NCI-H1930 (cell line): ENCODE measurements around the gene BTBD7.

Experiments used
- DNase-seq, 2 experiments: peaks; one replicate each; lab custom pipeline; 2025; lab: John Stamatoyannopoulos, UW

BTBD7 gene

DNA sequence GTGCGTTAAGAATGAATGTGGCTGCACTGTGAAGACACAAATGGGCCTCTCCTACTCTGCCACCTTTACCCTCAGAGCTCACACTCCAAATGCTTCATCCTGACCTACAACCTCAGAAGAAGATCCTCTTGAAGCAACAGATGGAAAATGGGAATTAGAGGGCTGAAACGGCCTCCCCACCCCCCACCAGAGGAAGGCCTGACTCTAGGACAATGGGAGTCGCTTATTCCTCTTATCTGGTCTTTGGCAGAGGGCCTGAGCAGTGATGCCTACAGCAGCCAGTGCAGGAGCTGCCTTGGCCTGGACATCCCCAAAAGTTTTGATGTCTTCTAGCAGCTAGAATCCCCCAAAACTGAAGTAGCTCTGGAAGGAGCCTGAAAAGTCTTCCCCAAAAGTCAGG, 29.2 kb downstream of the BTBD7 start:
- DNase-seq: no peak

DNA sequence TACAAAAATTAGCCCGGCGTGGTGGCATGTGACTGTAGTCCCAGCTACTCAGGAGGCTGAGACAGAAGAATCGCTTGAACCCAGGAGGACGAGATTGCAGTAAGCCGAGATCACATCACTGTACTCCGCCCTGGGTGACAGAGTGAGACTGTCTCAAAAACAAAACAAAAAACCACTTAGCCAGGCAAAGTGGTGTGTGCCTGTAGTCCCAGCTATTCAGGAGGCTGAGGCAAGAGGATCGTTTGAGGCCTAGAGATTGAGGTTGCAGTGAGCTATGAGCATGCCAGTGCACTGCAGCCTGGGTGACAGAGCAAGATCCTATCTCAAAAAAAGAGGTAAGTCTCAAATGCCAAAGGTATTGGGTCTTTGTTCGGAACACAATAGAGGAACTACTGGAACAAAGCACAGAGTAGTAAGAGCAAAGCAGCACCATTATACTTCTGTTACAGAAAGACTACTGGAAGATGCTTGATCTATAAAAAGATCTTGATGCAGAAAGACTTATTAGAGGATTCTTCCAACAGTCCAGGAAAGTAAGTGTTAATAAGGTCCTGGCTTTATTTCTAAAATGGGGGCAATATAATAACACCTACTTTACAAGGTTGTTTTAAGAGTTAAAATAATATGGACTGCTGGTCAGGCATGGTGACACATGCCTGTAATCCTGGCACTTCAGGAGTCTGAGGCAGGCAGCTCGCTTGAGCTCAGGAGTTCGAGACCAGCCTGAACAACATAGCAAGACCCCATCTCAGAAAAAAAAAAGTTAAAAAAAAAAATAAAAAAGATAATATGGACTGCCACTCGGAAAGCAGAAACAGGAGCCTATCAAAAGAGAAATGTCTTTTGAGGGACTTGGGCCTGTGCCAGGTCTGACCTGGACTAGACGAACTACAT, 29.9 kb downstream of the BTBD7 start:
- no peak for DNase-seq

DNA sequence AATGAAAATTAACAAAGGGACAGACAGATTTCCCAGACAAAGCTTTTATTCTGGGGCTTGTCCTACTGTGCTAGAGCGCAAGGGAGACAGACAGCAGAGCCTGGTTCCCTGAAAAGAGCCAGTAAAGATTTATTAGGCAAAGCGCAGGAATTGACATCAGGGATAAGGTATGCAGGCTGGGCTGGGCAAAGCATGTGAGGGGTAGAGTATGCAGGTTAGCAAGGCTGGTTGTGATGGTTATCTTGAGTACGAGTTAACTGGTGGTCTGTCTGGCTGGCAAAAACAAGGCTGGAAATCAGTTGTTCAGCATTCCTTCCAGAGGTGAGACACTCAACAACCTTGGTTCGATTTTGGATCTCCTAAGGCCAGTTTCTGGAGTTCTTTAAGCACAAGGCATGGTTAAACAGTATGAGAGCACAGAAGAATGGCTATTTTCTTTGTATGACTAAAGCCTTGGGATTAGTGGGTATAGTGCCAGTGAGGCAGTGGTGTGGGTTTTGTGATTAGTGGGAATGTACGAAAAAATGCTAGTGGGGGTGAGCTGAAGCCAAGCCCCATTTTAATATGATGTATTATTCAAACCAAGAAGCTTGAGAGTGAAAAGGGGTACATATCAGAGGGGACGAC, 30.9 kb downstream of the BTBD7 start:
- no peak for DNase-seq

DNA sequence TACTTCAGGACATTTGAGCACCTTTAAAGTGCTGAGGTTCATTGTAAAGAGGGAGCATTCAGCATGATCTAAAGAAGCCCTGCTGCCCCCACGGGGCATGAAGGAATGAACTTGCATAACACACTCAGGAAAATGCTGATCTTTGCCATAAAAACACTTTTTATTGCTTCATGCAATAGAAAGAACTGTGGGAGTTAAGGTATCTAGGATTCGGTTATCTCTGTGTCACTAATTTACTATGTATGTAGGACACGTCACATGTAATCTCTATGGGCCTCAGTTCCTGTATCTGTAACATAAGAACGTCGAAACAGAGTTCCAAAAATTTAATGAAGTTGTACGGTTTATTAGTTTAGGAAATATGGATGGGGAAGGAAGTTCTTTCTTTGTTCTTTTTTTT, 33.0 kb downstream of the BTBD7 start:
- DNase-seq: no peak

DNA sequence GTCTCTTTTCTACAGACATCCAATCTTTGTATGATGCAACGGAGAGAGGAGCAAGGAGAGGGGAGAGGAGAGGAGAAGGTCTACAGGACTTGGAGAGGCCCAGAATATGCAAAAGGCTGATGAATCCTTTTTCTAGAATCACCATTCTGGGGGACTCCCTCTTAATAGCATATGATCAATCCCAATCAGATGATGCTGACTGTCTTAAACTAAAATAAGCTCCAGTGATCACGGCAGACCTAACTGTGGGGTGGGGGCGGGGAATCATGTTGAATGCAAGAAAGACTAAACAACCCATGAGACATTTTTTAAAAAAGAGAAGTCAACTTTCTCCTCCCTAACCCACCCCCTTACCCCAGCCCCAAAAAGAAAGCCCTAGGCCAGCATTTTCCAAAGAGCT, 33.4 kb downstream of the BTBD7 start:
- no peak for DNase-seq

DNA sequence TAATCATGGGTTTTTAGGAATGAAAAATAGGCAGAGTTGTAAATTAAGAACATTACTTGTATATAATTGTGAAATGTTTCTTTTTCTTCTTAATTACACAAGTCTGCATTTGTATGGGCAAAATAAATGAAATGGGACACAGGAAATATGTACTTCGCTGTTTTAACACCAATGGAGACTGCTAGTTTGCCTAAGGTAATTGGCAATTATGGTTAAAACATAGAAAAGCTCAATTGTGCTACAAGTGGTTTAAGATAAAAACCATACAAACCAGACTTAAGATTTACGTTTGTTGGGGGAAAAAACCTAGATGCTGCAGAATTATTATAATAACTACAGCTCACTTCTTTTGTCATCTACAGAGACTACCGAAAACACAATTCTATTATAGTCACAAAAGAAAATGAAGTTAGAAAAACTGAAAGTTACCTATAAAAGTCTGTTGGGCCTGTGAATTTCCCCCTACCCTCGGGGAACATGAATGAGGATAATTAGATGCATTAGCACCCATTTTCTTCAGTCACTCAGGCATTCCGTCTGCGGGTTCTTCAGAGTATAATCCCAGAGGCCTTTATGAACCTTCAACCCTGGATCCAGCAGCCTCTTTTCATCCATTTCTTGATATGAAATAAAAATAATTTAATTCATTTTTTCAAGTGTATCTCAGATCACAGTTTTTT, 37.2 kb downstream of the BTBD7 start:
- peak; percentile 55 to 72 for DNase-seq

DNA sequence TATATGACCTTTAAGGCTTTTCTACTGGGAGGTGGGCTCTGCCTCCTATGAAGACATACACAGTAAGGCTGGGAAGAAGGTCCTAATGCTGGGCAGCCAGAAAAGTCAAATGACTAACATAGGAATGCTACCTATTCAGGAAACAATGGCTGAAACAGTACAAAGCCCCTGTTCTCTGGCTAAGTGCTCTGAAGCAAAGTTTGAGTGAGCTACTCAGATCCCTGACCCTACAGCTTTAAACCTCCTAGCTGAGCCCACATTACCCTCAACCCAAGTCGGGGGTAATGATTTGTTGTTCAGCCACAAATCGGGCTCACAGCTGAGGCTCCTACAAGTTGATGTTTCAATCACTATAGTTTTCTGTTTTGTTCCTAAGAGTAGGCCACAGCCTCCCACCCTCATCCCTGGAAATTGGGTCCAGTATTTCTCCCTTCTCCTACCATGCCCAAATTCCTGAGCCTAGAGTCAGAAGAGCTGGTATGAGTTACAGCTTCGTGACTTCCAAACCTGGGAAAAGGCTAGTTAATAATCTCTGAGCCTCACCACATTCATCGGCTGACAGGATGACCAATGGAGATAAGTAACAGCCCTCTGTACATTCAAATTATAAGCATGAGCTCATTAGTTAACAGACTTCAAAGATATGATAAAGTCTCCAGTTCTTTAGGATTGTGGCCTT, 46.5 kb downstream of the BTBD7 start:
- DNase-seq: no peak

DNA sequence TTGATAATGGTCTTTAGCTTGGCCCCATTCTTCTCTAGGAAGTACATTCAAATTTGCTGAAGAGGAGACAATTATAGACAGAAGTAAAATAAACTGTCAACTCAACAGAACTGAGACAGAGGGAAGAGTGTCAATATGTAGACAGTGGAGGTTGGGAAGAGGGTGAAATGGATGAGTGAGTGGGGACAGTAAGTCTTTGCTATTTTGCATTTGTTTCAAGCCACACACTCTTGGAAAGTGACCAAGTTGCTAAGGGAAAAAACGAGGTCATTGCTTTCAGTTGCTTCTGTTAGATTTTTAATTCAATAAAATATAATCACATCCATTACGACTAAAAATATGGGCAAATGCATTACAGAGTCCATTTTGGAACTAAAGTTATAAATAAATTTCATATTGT, 47.8 kb downstream of the BTBD7 start:
- no peak for DNase-seq

DNA sequence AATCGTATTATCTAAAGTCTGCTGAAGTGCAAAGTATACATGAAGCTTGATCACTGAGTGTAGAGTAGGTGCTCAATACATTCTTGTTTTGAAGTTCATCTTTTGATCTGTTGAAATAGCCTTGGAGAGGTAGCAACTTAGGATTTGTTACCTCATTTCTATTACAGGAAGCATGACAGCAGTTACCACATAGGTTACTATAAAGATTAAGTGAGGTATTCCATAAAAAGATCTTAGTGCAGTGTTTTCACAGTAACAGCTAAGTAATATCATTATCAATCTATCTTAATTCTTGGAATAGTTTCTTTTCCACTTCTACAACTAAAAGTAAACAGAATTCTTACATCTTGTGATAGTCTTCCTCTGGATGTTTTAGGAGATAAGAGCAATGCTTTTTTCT, 50.9 kb downstream of the BTBD7 start:
- DNase-seq: no peak

DNA sequence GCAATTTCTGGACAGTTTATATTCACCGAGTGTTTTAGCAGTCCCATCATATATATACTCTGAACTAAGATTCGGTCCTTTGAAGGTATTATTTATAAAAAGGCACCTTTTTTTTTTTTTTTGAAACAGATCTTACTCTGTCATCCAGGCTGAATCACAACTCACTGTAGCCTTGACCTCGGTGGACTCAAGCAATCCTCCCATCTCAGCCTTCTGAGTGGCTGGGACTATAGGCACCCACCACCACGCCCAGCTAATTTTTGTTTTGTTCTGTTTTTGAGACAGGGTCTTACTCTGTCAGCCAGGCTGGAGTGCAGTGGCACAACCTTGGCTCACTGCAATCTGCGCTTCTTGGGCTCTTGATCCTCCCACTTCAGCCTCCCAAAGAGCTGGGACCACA, 52.1 kb downstream of the BTBD7 start:
- DNase-seq: no peak

DNA sequence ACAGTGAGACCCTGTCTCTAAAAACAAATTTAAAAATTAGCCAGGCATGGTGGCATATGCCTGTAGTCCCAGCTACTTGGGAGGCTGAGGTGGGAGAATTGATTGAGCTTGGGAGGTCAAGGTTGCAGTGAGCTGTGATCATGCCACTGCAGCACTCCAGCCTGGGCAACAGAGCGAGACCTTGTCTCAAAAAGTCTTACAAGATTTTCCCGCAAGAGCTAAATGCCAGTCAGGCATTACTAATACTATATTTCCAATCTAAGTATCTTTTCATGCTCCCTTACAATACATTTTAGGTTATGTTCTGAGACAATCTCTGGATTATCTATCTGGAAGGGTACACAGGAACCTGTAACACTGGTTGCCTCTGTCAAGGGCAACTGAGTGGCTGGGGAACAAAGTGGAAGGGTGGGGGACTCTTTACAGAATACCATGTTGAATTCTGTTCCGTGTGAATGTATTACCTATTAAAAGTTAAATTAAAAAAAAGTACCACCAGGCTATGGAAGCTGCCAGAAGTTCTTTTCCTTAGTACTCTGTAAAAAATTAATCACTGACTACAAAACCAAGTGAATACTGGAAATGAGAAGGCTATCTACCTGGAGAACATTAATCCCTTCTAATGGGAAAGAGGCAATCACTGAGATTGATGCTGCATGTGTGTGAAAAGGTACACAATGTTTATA, 56.7 kb downstream of the BTBD7 start:
- DNase-seq: no peak

DNA sequence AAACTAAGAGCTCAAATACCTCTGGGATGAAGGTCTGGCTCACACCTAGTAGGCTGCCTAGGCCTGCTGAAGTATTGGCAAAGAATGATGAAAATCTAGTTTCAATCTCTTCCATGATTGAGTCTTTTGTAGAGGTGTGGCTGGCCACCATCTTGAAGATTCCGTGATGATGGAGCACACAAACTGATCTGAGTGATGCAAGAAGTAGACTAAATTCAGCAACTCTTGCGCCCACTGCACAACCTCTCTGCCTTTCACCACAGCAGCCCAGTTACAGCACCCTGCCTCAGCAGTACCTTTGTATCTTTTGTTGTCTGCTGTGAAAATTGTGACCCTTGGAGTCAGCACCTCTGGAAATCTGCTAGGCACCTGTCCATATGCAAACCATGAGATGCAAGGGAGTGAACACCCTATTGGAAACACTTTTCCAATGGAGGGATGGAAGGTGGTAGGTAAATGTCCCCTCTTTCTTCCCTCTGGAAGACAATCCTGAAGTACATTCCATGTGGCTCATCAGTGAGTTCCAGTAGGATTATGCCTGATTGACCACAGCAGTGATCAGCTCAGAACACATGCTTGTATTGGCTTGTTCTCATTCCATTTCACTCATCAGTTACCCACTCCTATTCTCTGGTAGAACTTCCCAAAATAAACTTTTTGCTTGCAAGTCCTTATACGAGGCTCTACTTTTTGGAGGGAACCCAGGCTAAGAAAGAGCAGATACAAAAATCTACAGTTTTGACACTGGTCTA, 58.6 kb downstream of the BTBD7 start:
- DNase-seq: no peak

DNA sequence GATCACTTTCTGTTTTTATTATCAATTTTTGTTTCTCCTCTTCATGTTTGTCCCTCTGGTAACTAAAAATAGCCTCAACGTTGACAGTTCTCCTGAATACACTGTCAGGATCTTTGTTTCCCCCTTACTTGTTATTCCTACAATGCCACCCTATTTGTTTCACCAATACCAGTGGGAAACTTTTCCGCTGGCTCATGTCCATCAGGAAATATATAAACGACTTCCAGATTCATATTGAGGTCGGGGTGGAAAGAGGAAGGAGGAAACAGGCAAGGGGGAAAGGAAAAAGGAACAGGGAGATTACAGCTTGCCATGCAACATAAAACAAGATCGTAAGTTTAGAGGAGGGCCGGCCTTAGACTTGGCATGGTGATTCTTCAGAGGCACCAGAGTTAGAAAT, 61.7 kb downstream of the BTBD7 start:
- DNase-seq: no peak

DNA sequence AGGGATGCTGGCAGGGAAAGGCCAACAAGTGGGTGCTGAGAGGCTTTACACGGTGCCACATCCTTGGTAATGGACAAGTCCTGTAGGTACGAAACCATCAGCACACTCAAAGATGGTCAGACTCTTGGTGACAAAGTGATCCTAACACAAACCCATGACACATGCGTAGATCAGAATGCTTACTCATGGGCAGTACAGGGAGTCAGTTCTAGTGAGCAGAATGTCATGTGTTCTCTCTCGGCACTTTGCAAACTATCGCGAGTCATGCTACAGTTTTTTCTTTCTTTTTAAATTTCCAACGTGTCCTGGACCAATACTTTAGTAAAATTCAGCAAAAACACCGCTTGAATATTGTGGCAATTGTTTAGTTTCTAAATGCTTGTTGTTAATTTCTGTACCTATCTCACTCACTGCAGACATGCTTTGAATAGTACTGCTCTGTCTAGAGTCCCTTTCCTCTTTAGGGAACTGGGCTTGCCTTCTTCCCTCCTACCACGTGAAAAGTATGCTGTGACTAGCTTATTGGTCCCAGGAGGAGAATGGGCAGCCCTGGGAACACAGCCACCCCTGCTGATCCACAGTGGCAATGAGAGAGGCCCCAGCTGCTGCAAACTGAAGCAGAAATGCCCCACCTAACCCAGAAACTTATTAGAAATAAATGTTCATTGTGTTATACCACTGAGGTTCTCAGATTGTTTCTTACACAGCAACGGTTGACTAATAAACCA, 63.3 kb downstream of the BTBD7 start:
- no peak for DNase-seq

DNA sequence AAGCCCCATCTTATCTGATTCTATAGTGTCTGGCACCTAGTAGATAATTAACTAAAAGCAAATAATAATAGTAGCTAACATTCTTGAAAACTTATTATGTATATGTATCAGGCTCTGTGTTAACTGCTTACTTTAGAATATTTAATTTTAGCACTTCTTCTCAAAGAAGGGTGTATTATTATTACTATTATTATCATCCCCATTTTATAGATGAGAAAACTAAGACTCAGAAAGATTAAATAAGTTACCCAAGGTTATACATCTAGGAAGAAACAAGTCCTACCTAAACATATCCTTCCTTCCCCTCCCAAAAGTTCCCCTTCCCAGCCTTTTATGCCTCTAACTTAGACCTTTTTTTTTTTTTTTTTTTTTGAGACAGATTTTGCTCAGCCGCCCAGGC, 64.4 kb downstream of the BTBD7 start:
- no peak for DNase-seq

DNA sequence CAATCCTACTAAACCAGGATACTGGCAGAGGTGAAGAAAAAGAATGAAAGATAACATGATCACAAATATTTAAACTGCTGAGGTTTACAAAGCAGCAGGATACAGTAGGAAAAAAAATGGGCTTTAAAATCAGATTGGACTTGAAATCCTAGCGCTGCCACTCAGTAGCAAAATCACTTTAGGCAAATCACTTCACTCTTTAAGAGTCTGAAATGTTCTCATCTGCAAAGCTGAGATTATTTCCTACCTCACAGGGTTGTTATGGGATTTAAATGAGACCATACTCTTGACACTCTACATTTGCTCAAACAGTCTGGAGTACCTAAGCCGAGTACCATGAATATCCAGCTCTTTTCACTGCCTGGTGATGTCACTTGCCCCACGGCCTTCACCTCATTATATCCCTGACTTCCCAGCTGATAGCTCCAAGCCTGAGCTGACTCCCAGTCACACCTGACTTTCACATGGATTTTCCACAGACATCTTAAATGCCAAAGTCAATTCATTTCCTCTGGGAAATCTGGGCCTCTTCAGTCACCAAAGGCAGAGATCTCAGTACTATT, 65.6 kb downstream of the BTBD7 start:
- DNase-seq: no peak

DNA sequence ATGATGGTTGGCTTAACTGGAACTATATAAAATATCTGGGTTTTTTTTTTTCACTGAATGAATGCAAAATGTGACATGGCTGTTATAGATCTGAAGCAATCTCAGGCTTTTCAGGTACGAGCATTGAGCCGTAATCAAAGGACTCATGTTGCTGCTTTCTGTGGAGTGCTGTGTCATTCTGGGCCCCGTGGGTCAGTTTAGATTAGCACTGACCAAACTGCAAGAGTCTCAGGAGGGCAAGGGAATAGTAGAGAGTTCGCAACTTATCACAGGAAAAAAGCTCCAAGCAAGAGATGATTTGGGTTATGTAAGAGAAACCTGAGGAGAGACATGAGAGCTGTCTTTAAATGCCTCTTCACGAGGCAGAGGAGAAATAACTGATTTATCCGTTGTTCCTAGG, 66.7 kb downstream of the BTBD7 start:
- no peak for DNase-seq

DNA sequence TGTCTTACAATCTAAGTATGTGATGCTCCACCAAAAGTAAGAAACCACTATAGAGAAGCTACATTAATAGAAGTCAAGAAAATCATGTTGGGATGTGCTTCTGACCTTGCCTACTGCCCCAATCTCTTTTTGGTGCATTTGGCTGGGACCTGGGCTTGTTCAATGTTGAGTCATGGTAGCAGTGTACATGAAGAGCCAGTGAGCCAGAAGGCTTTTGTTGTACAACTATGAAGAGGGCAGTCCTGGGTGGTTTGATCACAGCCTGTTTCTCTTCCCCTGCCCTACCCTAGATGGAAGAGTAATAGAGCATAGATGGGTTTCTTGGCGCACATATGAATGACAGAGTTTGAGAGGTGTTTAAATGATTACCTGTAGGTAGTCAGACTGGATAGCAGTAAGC, 69.4 kb downstream of the BTBD7 start:
- no peak for DNase-seq

DNA sequence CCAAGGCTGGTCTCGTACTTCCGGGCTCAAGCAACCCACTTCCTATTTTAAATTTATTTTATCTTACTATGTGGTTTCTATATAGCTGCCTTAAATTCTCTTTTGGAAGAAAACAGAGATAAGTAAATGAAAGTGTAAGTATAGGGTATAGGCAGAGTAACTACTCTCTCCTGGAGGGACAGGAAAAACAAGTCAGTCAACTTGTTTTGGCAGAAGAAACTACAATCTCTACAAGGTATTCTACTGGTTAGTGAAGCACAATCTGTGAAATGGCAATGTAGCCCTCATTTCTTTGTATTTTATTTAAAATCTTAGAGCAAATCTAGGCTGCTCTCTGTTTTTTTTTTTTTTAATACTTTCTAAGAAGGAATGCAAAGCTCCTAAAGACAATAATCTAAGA, 70.4 kb downstream of the BTBD7 start:
- no peak for DNase-seq

DNA sequence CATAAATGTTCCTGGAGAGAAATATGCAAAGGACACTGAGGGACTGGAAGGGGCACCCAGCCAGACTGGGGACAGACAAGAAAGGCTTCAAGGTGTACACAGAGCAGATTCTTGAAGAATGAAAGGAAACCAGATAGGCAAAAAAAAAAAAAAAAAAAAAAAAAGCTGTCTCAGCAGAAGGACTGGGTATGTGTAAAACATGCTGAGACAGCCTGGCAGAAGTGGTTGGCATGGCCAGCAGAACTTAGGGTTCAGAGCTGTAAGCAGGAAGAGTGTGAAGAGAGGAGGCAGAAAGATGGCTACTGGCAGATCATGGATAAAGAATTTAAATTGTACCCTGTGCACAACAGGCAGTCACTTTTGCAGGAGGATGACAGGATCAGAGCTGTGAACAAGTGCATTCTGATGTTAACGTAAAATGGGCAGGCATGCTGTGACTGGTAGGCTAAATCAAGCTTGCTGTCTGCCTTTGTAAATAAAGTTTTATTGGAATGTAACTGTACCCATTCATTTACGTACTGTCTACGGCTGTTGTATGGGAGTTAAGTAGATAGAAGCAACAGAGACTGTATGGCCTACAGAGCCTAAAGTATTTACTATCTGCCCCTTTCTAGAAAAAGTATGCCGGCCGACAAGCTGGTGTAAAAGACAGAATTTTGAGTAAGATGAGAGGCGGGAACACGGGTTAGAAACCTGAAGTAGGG, 83.6 kb downstream of the BTBD7 start:
- no peak for DNase-seq
